Neutrophil (primary cell): Measurements from ENCODE around the gene MOSMO.

Experiments
- H3K27ac ChIP-seq: fragments of 200-600 bp; sonication (generic); 2 replicates; pipeline ENCODE4 v1.5.1; 2016; ENCODE audit warnings: mild to moderate bottlenecking, moderate library complexity
- H3K27me3 ChIP-seq: fragments of 200-600 bp; sonication (generic); 2 replicates; pipeline ENCODE4 v1.6.0; 2016; ENCODE audit warnings: mild to moderate bottlenecking
- H3K36me3 ChIP-seq: fragments of 200-600 bp; sonication (generic); 2 replicates; pipeline ENCODE4 v1.5.1; 2017
- H3K4me1 ChIP-seq, 2 experiments: fragments of 200-600 bp in 1 of 2; sonication (generic) in 1 of 2; 1 replicate in 1 of 2; 2 replicates in 1 of 2; pipeline versions ENCODE4 v1.5.1 to v1.6.1; 2013 to 2016; ENCODE audit warnings: low read depth in 1 of 2, low read length in 1 of 2, mild to moderate bottlenecking in 1 of 2, moderate library complexity in 1 of 2; ENCODE audit not compliant: control insufficient read depth in 1 of 2, insufficient read depth in 1 of 2
- H3K4me3 ChIP-seq, 2 experiments: fragments of 200-600 bp in 1 of 2; sonication (generic) in 1 of 2; 1 replicate in 1 of 2; 2 replicates in 1 of 2; pipeline ENCODE4 v1.5.1; 2013 to 2016; ENCODE audit warnings: low read depth in 1 of 2, low read length in 1 of 2, mild to moderate bottlenecking in 1 of 2, moderate library complexity in 1 of 2
- H3K9me3 ChIP-seq: fragments of 200-600 bp; sonication (generic); 2 replicates; pipeline ENCODE4 v1.5.1; 2016
- CTCF ChIP-seq: fragments of 200-600 bp; sonication (generic); IDR thresholded peaks from 2 replicates; pipeline ENCODE4 v1.5.1; 2016; ENCODE audit warnings: antibody characterized with exemption

MOSMO gene

GRCh38 chr16:22086440-22086839, 78.5 kb downstream of the MOSMO start:
- H3K27me3 ChIP-seq = no peaks in the 10 kb centered on the region
- H3K9me3 ChIP-seq = no peaks in the 10 kb centered on the region
- no peak overlapping the region for H3K4me3 ChIP-seq
- TF ChIP-seq CTCF = no peak
- no peaks in the 10 kb centered on the region for H3K4me1 ChIP-seq
- no peak overlapping the region for H3K27ac ChIP-seq
- H3K36me3 ChIP-seq = no peaks in the 10 kb centered on the region

GRCh38 chr16:22088642-22089041, 80.7 kb downstream of the MOSMO start:
- no peak for TF ChIP-seq CTCF
- Histone ChIP-seq H3K9me3 (no peaks in the 10 kb centered on the region), H3K36me3 (no peaks in the 10 kb centered on the region), H3K4me3 (no peak overlapping the region), H3K27me3 (no peaks in the 10 kb centered on the region), H3K4me1 (no peaks in the 10 kb centered on the region), H3K27ac (no peak overlapping the region)

GRCh38 chr16:22089910-22090309, 82.0 kb downstream of the MOSMO start:
- TF ChIP-seq CTCF = no peak
- no peaks in the 10 kb centered on the region for H3K36me3 ChIP-seq
- no peaks in the 10 kb centered on the region for H3K4me1 ChIP-seq
- H3K27ac ChIP-seq = no peak overlapping the region
- H3K9me3 ChIP-seq = no peaks in the 10 kb centered on the region
- no peaks in the 10 kb centered on the region for H3K27me3 ChIP-seq
- no peak overlapping the region for H3K4me3 ChIP-seq

- no peak overlapping the region for H3K27ac ChIP-seq
- TF ChIP-seq CTCF = no peak
- H3K36me3 ChIP-seq = no peaks in the 10 kb centered on the region
- H3K9me3 ChIP-seq = no peaks in the 10 kb centered on the region
- no peak overlapping the region for H3K4me3 ChIP-seq
- H3K4me1 ChIP-seq = no peaks in the 10 kb centered on the region
- H3K27me3 ChIP-seq = no peaks in the 10 kb centered on the region
These were observed 83.8 kb downstream of the MOSMO start for GRCh38 chr16:22091721-22092120.

GRCh38 chr16:22092143-22092933, 84.4 kb downstream of the MOSMO start, which contains the start of gene VWA3A:
Gene VWA3A (plus strand): TSS chr16:22092541. CDS start chr16:22092638, 97 bp downstream.
- Histone ChIP-seq H3K4me3 (no peak within 1 kb of the TSS), H3K4me1 (no peaks in the 10 kb centered on the region), H3K9me3 (no peaks in the 10 kb centered on the region), H3K27ac (no peak within 1 kb of the TSS), H3K27me3 (peaks cover 1% of the 10 kb centered on the region), H3K36me3 (no peaks in the 10 kb centered on the region)
- TF ChIP-seq CTCF = no peak
